Stimulated activated CD8-positive, alpha-beta memory T cell treated with anti-CD3 and anti-CD28 coated beads, Interleukin-15, amount 100 ng/mL, for 4 hours (primary cell): Measurements from ENCODE around the gene HOXB3.

Experiments used
- DNase-seq, 2 donors: peaks; one replicate each; pipeline ENCODE4 v3.0.0-alpha.2; 2020; ENCODE audit warnings: low read depth in 2 of 2

The HOXB3 gene

GRCh38 chr17:48556576-48557401 lies 33.3 kb downstream of the HOXB3 start:
- DNase-seq, result no peak

- no peak for DNase-seq
Measured at GRCh38 chr17:48556229-48556575, 33.8 kb downstream of the HOXB3 start.

GRCh38 chr17:48555258-48556228 lies 34.5 kb downstream of the HOXB3 start:
- DNase-seq, result no peak

- DNase-seq, result no peak
Measured at GRCh38 chr17:48554412-48555257, 35.4 kb downstream of the HOXB3 start.

- DNase-seq, result no peak
Measured at GRCh38 chr17:48553826-48554225, 36.2 kb downstream of the HOXB3 start.

- no peak for DNase-seq
Measured at GRCh38 chr17:48553190-48553547, 36.9 kb downstream of the HOXB3 start.

- no peak for DNase-seq
Measured at GRCh38 chr17:48552466-48553189, 37.4 kb downstream of the HOXB3 start.

GRCh38 chr17:48551596-48552465 lies 38.2 kb downstream of the HOXB3 start:
- DNase-seq, result no peak

- no peak for DNase-seq
Measured at GRCh38 chr17:48551214-48551555, 38.9 kb downstream of the HOXB3 start.

GRCh38 chr17:48550502-48551213 lies 39.4 kb downstream of the HOXB3 start:
- DNase-seq, result no peak

GRCh38 chr17:48549914-48550501 lies 40.0 kb downstream of the HOXB3 start:
- no peak for DNase-seq

- DNase-seq, result no peak
Measured at GRCh38 chr17:48549281-48549630, 40.8 kb downstream of the HOXB3 start.

GRCh38 chr17:48548523-48549280 lies 41.3 kb downstream of the HOXB3 start:
- DNase-seq, result no peak

GRCh38 chr17:48547808-48548522 lies 42.1 kb downstream of the HOXB3 start:
- no peak for DNase-seq

- DNase-seq, result no peak
Measured at GRCh38 chr17:48546924-48547807, 42.9 kb downstream of the HOXB3 start.

GRCh38 chr17:48546137-48546923 lies 43.7 kb downstream of the HOXB3 start:
- no peak for DNase-seq
